Activated naive CD8-positive, alpha-beta T cell treated with anti-CD3 and anti-CD28 coated beads, Interleukin-2, amount 10 ng/mL, durations not matched to agents 7 days and 5 days (primary cell): ENCODE data around the gene WDR45B. TPM values are rescaled to one million over a fixed set of nuclear protein-coding genes. Genes with fewer than 3 reads are reported as not detected.
"Not testable (repeated sequence)": the region's sequence is repeated elsewhere in the genome, so short reads cannot be mapped to it uniquely, and the experiment has no call there.

Experiments
- ATAC-seq: fragments of 150-1000 bp; cut with Tn5 transposase; one replicate; pipeline ENCODE4 v1.10.0; 2021; ENCODE audit warnings: low read depth, moderate library complexity
- POLR2A ChIA-PET: fragments of 350-600 bp; sonication (Branson Sonifier 250); formaldehyde crosslinking; loops from one replicate; lab custom pipeline; 2021; ENCODE audit warnings: antibody characterized with exemption; lab: Charles Lee
- DNase-seq: peaks from one replicate; pipeline ENCODE4 v3.0.0; 2021
- H3K27ac Mint-ChIP-seq: one replicate; pipeline ENCODE4 v1.8.0; 2022; ENCODE audit warnings: mild to moderate bottlenecking, mixed read lengths
- H3K27me3 Mint-ChIP-seq: one replicate; pipeline ENCODE4 v1.8.0; 2022; ENCODE audit warnings: mild to moderate bottlenecking, moderate library complexity, mixed read lengths
- H3K36me3 Mint-ChIP-seq: one replicate; pipeline ENCODE4 v1.8.0; 2021; ENCODE audit warnings: mild to moderate bottlenecking, mixed read lengths
- H3K4me1 Mint-ChIP-seq: one replicate; pipeline ENCODE4 v1.8.0; 2021; ENCODE audit warnings: mixed read lengths
- H3K4me3 Mint-ChIP-seq: one replicate; pipeline ENCODE4 v1.8.0; 2022; ENCODE audit warnings: mild to moderate bottlenecking, moderate library complexity, mixed read lengths
- H3K9me3 Mint-ChIP-seq: one replicate; pipeline ENCODE4 v1.8.0; 2021; ENCODE audit warnings: mixed read lengths
- total RNA-seq, 2 experiments: library from RNA; stranded (reverse); gene quantifications; one replicate each; pipeline ENCODE4 v1.2.3, GENCODE V29; 2021

Gene WDR45B
- total RNA-seq, 2 experiments from 2014 or later: 56.9 to 61.5 TPM

- DNase-seq: peak; percentile 58
- Mint-ChIP-seq H3K27me3 (no peaks in the 10 kb centered on the region), H3K9me3 (no peaks in the 10 kb centered on the region), H3K36me3 (peaks cover 5% of the 10 kb centered on the region), H3K4me1 (peaks cover 24% of the 10 kb centered on the region), H3K27ac (peak overlapping the region; percentile 88), H3K4me3 (peak overlapping the region; percentile 47)
- peak; percentile 27 for ATAC-seq
- POLR2A ChIA-PET: interaction anchor here (1.5 to 1.6 kb wide), 2 partner anchors 9 to 74 kb away, joined by 4 read pairs; partner anchors contain the start of gene FOXK2
Measured at GRCh38 chr17:82592767-82593589, 55.3 kb downstream of the WDR45B start.

- peak; percentile 8 for ATAC-seq
- POLR2A ChIA-PET: interaction anchor here (0.7 to 1.6 kb wide), 3 partner anchors 9 to 135 kb away, joined by 3 to 4 read pairs (median 4); partner anchors contain the start of gene FOXK2
- DNase-seq: peak; percentile 40
- Mint-ChIP-seq H3K4me3 (peak overlapping the region; percentile 47), H3K4me1 (peaks cover 24% of the 10 kb centered on the region), H3K27ac (peak overlapping the region; percentile 88), H3K9me3 (no peaks in the 10 kb centered on the region), H3K36me3 (peaks cover 10% of the 10 kb centered on the region), H3K27me3 (no peaks in the 10 kb centered on the region)
Measured at GRCh38 chr17:82592289-82592766, 55.9 kb downstream of the WDR45B start.

- H3K4me3 Mint-ChIP-seq: no peak overlapping the region
- no peaks in the 10 kb centered on the region for H3K9me3 Mint-ChIP-seq
- POLR2A ChIA-PET: interaction anchor here (0.9 to 1.6 kb wide), 2 partner anchors 7 to 133 kb away, joined by 3 to 4 read pairs; no protein-coding TSS in a partner anchor
- no peaks in the 10 kb centered on the region for H3K27me3 Mint-ChIP-seq
- peaks cover 29% of the 10 kb centered on the region for H3K4me1 Mint-ChIP-seq
- no peak for ATAC-seq
- peaks cover 16% of the 10 kb centered on the region for H3K36me3 Mint-ChIP-seq
- H3K27ac Mint-ChIP-seq: peak overlapping the region; percentile 88
- no peak for DNase-seq
Measured at GRCh38 chr17:82590881-82591539, 57.2 kb downstream of the WDR45B start.

GRCh38 chr17:82590216-82590615 lies 58.0 kb downstream of the WDR45B start:
- Mint-ChIP-seq H3K4me1 (peaks cover 29% of the 10 kb centered on the region), H3K36me3 (peaks cover 16% of the 10 kb centered on the region), H3K9me3 (no peaks in the 10 kb centered on the region), H3K27me3 (no peaks in the 10 kb centered on the region), H3K27ac (peak overlapping the region; percentile 88), H3K4me3 (no peak overlapping the region)
- POLR2A ChIA-PET: no interaction called here
- DNase-seq (no peak), ATAC-seq (no peak)

- DNase-seq (no peak), ATAC-seq (no peak)
- Mint-ChIP-seq H3K27me3 (no peaks in the 10 kb centered on the region), H3K36me3 (peaks cover 19% of the 10 kb centered on the region), H3K9me3 (no peaks in the 10 kb centered on the region), H3K27ac (no peak overlapping the region), H3K4me3 (no peak overlapping the region), H3K4me1 (peaks cover 28% of the 10 kb centered on the region)
- POLR2A ChIA-PET: no interaction called here
Measured at GRCh38 chr17:82589851-82590180, 58.4 kb downstream of the WDR45B start.

- H3K27me3 Mint-ChIP-seq: no peaks in the 10 kb centered on the region
- POLR2A ChIA-PET: no interaction called here
- no peaks in the 10 kb centered on the region for H3K9me3 Mint-ChIP-seq
- peak overlapping the region; percentile 4 for H3K27ac Mint-ChIP-seq
- H3K36me3 Mint-ChIP-seq: peaks cover 21% of the 10 kb centered on the region
- peaks cover 28% of the 10 kb centered on the region for H3K4me1 Mint-ChIP-seq
- no peak overlapping the region for H3K4me3 Mint-ChIP-seq
- ATAC-seq (no peak), DNase-seq (no peak)
Measured at GRCh38 chr17:82588266-82589175, 59.7 kb downstream of the WDR45B start.

- ATAC-seq: no peak
- Mint-ChIP-seq H3K4me1 (peaks cover 23% of the 10 kb centered on the region), H3K27me3 (no peaks in the 10 kb centered on the region), H3K27ac (peak overlapping the region; percentile 9), H3K4me3 (no peak overlapping the region), H3K36me3 (peaks cover 20% of the 10 kb centered on the region), H3K9me3 (no peaks in the 10 kb centered on the region)
- DNase-seq: no peak
- POLR2A ChIA-PET: no interaction called here
Measured at GRCh38 chr17:82587234-82588086, 60.8 kb downstream of the WDR45B start.

GRCh38 chr17:82586576-82587233 lies 61.5 kb downstream of the WDR45B start:
- ATAC-seq (no peak), DNase-seq (no peak)
- Mint-ChIP-seq H3K4me1 (peaks cover 16% of the 10 kb centered on the region), H3K27ac (no peak overlapping the region), H3K27me3 (no peaks in the 10 kb centered on the region), H3K36me3 (peaks cover 20% of the 10 kb centered on the region), H3K9me3 (no peaks in the 10 kb centered on the region), H3K4me3 (no peak overlapping the region)
- POLR2A ChIA-PET: no interaction called here

- Mint-ChIP-seq H3K27ac (peak overlapping the region; percentile 58), H3K36me3 (peaks cover 20% of the 10 kb centered on the region), H3K4me1 (peaks cover 14% of the 10 kb centered on the region)
- POLR2A ChIA-PET, ATAC-seq, H3K27me3 Mint-ChIP-seq, H3K4me3 Mint-ChIP-seq, DNase-seq, H3K9me3 Mint-ChIP-seq: not testable (repeated sequence)
Measured at GRCh38 chr17:82585935-82586575, 62.2 kb downstream of the WDR45B start.

- POLR2A ChIA-PET: interaction anchor here (1.0 to 1.2 kb wide), 2 partner anchors 8 to 63 kb away, joined by 3 to 4 read pairs; no protein-coding TSS in a partner anchor
- peak overlapping the region; percentile 51 for H3K4me3 Mint-ChIP-seq
- H3K4me1 Mint-ChIP-seq: peaks cover 14% of the 10 kb centered on the region
- DNase-seq (peak; percentile 44), ATAC-seq (peak; percentile 73)
- no peaks in the 10 kb centered on the region for H3K9me3 Mint-ChIP-seq
- H3K27ac Mint-ChIP-seq: peak overlapping the region; percentile 80
- H3K27me3 Mint-ChIP-seq: no peaks in the 10 kb centered on the region
- H3K36me3 Mint-ChIP-seq: peaks cover 22% of the 10 kb centered on the region
Measured at GRCh38 chr17:82583720-82584234, 64.5 kb downstream of the WDR45B start.

GRCh38 chr17:82582709-82583108 lies 65.5 kb downstream of the WDR45B start:
- POLR2A ChIA-PET: interaction anchor here (1.2 kb wide), 1 partner anchor 62 kb away, joined by 3 read pairs; no protein-coding TSS in a partner anchor
- H3K27ac Mint-ChIP-seq: no peak overlapping the region
- ATAC-seq: no peak

More at GRCh38 chr17:82582709-82583108, 65.5 kb downstream of the WDR45B start:
- H3K36me3 Mint-ChIP-seq: peaks cover 20% of the 10 kb centered on the region
- no peak for DNase-seq
- no peaks in the 10 kb centered on the region for H3K9me3 Mint-ChIP-seq
- no peak overlapping the region for H3K4me3 Mint-ChIP-seq
- no peaks in the 10 kb centered on the region for H3K27me3 Mint-ChIP-seq
- peaks cover 14% of the 10 kb centered on the region for H3K4me1 Mint-ChIP-seq
